Loucy (cell line): ENCODE data around the gene HTR3D.

Experiments used
- H2AFZ ChIP-seq: fragments of 200-600 bp; sonication (generic); 2 replicates; pipeline ENCODE4 v1.6.0; 2016; ENCODE audit warnings: antibody characterized with exemption, mild to moderate bottlenecking, low read length, moderate library complexity
- H3F3A ChIP-seq: fragments of 200-600 bp; 2 replicates; pipeline ENCODE4 v1.6.0; 2016; ENCODE audit warnings: antibody characterized with exemption, low read depth, mild to moderate bottlenecking
- H3K27me3 ChIP-seq: fragments of 200-600 bp; sonication (generic); 2 replicates; pipeline ENCODE4 v1.6.1; 2014; ENCODE audit warnings: low read length, mild to moderate bottlenecking; ENCODE audit not compliant: insufficient read depth, poor library complexity, severe bottlenecking
- H3K36me3 ChIP-seq: fragments of 200-600 bp; sonication (generic); 2 replicates; pipeline ENCODE4 v1.6.1; 2016; ENCODE audit warnings: low read length; ENCODE audit not compliant: insufficient read depth
- H3K4me1 ChIP-seq: fragments of 200-600 bp; sonication (generic); 2 replicates; pipeline ENCODE4 v1.5.1; 2014; ENCODE audit warnings: low read length, mild to moderate bottlenecking; ENCODE audit not compliant: insufficient read depth, poor library complexity, severe bottlenecking
- H3K4me2 ChIP-seq: fragments of 200-600 bp; sonication (generic); 2 replicates; pipeline ENCODE4 v1.6.0; 2014; ENCODE audit warnings: antibody characterized with exemption, low read length, low read depth, mild to moderate bottlenecking; ENCODE audit not compliant: poor library complexity, severe bottlenecking
- H3K4me3 ChIP-seq: fragments of 200-600 bp; sonication (generic); 2 replicates; pipeline ENCODE4 v1.5.1; 2014; ENCODE audit warnings: low read length, mild to moderate bottlenecking, mixed read lengths; ENCODE audit not compliant: poor library complexity, severe bottlenecking
- H3K79me2 ChIP-seq: fragments of 200-600 bp; sonication (generic); 2 replicates; pipeline ENCODE4 v1.6.1; 2014; ENCODE audit warnings: low read length; ENCODE audit not compliant: insufficient read depth
- H3K9ac ChIP-seq: fragments of 200-600 bp; sonication (generic); 2 replicates; pipeline ENCODE4 v1.6.0; 2014; ENCODE audit warnings: mild to moderate bottlenecking, low read depth, low read length, moderate library complexity; ENCODE audit not compliant: poor library complexity, severe bottlenecking
- H3K9me2 ChIP-seq: fragments of 200-600 bp; sonication (generic); replicated peaks from 2 replicates; pipeline ENCODE4 v1.6.1; 2016; ENCODE audit warnings: low read depth, low read length, mixed read lengths
- H3K9me3 ChIP-seq: fragments of 200-600 bp; sonication (generic); 2 replicates; pipeline ENCODE4 v1.6.1; 2014; ENCODE audit warnings: mild to moderate bottlenecking, antibody characterized with exemption, low read length, low read depth; ENCODE audit not compliant: insufficient read depth
- H4K20me1 ChIP-seq: fragments of 200-600 bp; sonication (generic); 2 replicates; pipeline ENCODE4 v1.6.0; 2014; ENCODE audit warnings: antibody characterized with exemption, low read length, mild to moderate bottlenecking; ENCODE audit not compliant: insufficient read depth, poor library complexity, severe bottlenecking
- CTCF ChIP-seq: fragments of 200-600 bp; sonication (generic); conservative IDR thresholded peaks from 2 replicates; pipeline ENCODE4 v1.5.1; 2014; ENCODE audit warnings: mild to moderate bottlenecking, antibody characterized with exemption, low read length
- EZH2phosphoT487 ChIP-seq: fragments of 200-600 bp; IDR thresholded peaks from 2 replicates; pipeline ENCODE4 v1.6.1; 2018; ENCODE audit warnings: antibody characterized with exemption, mild to moderate bottlenecking, moderate library complexity, borderline replicate concordance

HTR3D gene

GRCh38 chr3:184073621-184074020, 42.1 kb downstream of the HTR3D start:
- Histone ChIP-seq H4K20me1 (no peaks in the 10 kb centered on the region), H3K36me3 (no peaks in the 10 kb centered on the region), H2AFZ (no peak overlapping the region), H3K4me2 (no peak overlapping the region), H3K4me1 (no peaks in the 10 kb centered on the region), H3K9ac (no peak overlapping the region), H3K9me3 (peaks cover 8% of the 10 kb centered on the region; the same call in 1 of the 2 replicates), H3K79me2 (no peaks in the 10 kb centered on the region), H3K27me3 (no peaks in the 10 kb centered on the region), H3F3A (no peaks in the 10 kb centered on the region), H3K4me3 (no peak overlapping the region), H3K9me2 (no peaks in the 10 kb centered on the region)
- TF ChIP-seq CTCF = no peak
- no peak for TF ChIP-seq EZH2phosphoT487

GRCh38 chr3:184075901-184076300, 44.4 kb downstream of the HTR3D start:
- Histone ChIP-seq H3K9me2 (no peaks in the 10 kb centered on the region), H3K4me3 (no peak overlapping the region), H3K79me2 (no peaks in the 10 kb centered on the region), H3K9me3 (peaks cover 2% of the 10 kb centered on the region; the same call in 1 of the 2 replicates), H2AFZ (no peak overlapping the region), H3K4me1 (no peaks in the 10 kb centered on the region), H3F3A (no peaks in the 10 kb centered on the region), H3K27me3 (no peaks in the 10 kb centered on the region), H3K9ac (no peak overlapping the region), H3K36me3 (no peaks in the 10 kb centered on the region), H3K4me2 (no peak overlapping the region), H4K20me1 (no peaks in the 10 kb centered on the region)
- TF ChIP-seq CTCF = no peak
- TF ChIP-seq EZH2phosphoT487 = no peak

DNA sequence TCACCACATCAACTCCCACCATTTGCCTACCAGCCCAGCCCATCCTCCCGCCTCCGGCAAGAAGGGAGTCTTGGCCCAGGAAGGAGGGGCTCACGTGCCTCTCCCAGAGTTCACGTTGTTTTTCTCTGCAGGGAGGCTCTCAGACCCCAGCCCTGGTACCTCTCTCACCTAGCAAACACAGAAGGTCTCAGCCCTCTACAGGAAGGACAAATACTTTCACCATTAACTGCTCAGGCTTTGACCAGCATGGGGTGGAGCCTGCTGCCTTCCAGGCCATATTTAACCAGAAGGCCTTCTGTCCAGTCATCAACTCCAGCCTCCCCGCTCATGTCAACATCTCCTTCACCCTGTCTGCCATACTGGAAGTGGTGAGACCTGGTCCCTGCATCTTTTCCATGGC, 46.3 kb downstream of the HTR3D start:
- Histone ChIP-seq H2AFZ (no peak overlapping the region), H3K27me3 (no peaks in the 10 kb centered on the region), H3K4me3 (no peak overlapping the region), H3K9me3 (no peaks in the 10 kb centered on the region; the same call in 1 of the 2 replicates), H3K9me2 (no peaks in the 10 kb centered on the region), H3K4me2 (no peak overlapping the region), H3K4me1 (no peaks in the 10 kb centered on the region), H3F3A (no peaks in the 10 kb centered on the region), H3K36me3 (no peaks in the 10 kb centered on the region), H3K79me2 (no peaks in the 10 kb centered on the region), H4K20me1 (no peaks in the 10 kb centered on the region), H3K9ac (no peak overlapping the region)
- TF ChIP-seq EZH2phosphoT487 (no peak), CTCF (no peak)
